HepG2 (cell line): ENCODE results near the gene HS3ST5. TPM values are rescaled to one million over a fixed set of nuclear protein-coding genes. Genes with fewer than 3 reads are reported as not detected.
A peak's percentile ranks its signal among the peaks of the same experiment; 100 is the strongest.

Experiments
- CEBPG ChIP-seq: IDR thresholded peaks from 2 replicates; pipeline ENCODE4 v1.6.1; 2016
- ZKSCAN5 ChIP-seq: sonication (generic); formaldehyde crosslinking; IDR thresholded peaks from 2 replicates; pipeline ENCODE4 v1.5.1; 2020; ENCODE audit warnings: mild to moderate bottlenecking, missing genetic modification reagents
- ZNF772 ChIP-seq: sonication (generic); formaldehyde crosslinking; IDR thresholded peaks from 2 replicates; pipeline ENCODE4 v1.5.0; 2020; ENCODE audit warnings: mild to moderate bottlenecking, missing genetic modification reagents
- ZNF776 ChIP-seq: sonication (generic); formaldehyde crosslinking; IDR thresholded peaks from 2 replicates; pipeline ENCODE4 v1.4.0; 2020; ENCODE audit warnings: mild to moderate bottlenecking, missing genetic modification reagents
- ZNF839 ChIP-seq: sonication (generic); formaldehyde crosslinking; IDR thresholded peaks from 2 replicates; pipeline ENCODE4 v1.4.0; 2020; ENCODE audit warnings: missing genetic modification reagents, mild to moderate bottlenecking, borderline replicate concordance
- polyA plus RNA-seq, 8 experiments: library from polyadenylated mRNA; depleted of rRNA in 3 of 8; stranded (reverse) in 7 of 8; unstranded in 1 of 8; fragments of >200 nt; fragmentation: Illumina TruSeq in 4 of 8; extraction: Trizol in 4 of 8; gene quantifications; 2 replicates each; pipeline versions ENCODE4 v1.2.1 to v1.2.3, GENCODE V29; 2011 to 2016; ENCODE audit warnings: low read depth in 4 of 8, missing spikeins in 1 of 8, mixed read lengths in 1 of 8; ENCODE audit not compliant: insufficient read depth in 1 of 8
- total RNA-seq, 5 experiments: library from RNA; depleted of rRNA; stranded (reverse); fragments of >200 nt; fragmentation: Illumina TruSeq; extraction: Trizol; gene quantifications; 2 replicates each; pipeline ENCODE4 v1.2.3, GENCODE V29; 2016; ENCODE audit warnings: low read depth in 1 of 5
- TF ChIP-seq, protein P1 (sequence below): IDR thresholded peaks from 2 replicates; pipeline ENCODE4 v1.4.0; 2020; ENCODE audit warnings: mild to moderate bottlenecking, missing genetic modification reagents
- TF ChIP-seq, protein P2 (sequence below): sonication (generic); formaldehyde crosslinking; IDR thresholded peaks from 2 replicates; pipeline ENCODE4 v1.9.0; 2021; ENCODE audit warnings: mild to moderate bottlenecking, missing genetic modification reagents
- TF ChIP-seq, protein P3 (sequence below): IDR thresholded peaks from 2 replicates; pipeline ENCODE4 v1.6.1; 2016; ENCODE audit warnings: low read depth, missing genetic modification reagents, missing compliant biosample characterization

The HS3ST5 gene
- total and polyA plus RNA-seq, 2 of the 13 experiments (the other 11 are each of a cell fraction or from before 2014, with no cell fraction given), result 1.1 to 1.6 TPM

DNA sequence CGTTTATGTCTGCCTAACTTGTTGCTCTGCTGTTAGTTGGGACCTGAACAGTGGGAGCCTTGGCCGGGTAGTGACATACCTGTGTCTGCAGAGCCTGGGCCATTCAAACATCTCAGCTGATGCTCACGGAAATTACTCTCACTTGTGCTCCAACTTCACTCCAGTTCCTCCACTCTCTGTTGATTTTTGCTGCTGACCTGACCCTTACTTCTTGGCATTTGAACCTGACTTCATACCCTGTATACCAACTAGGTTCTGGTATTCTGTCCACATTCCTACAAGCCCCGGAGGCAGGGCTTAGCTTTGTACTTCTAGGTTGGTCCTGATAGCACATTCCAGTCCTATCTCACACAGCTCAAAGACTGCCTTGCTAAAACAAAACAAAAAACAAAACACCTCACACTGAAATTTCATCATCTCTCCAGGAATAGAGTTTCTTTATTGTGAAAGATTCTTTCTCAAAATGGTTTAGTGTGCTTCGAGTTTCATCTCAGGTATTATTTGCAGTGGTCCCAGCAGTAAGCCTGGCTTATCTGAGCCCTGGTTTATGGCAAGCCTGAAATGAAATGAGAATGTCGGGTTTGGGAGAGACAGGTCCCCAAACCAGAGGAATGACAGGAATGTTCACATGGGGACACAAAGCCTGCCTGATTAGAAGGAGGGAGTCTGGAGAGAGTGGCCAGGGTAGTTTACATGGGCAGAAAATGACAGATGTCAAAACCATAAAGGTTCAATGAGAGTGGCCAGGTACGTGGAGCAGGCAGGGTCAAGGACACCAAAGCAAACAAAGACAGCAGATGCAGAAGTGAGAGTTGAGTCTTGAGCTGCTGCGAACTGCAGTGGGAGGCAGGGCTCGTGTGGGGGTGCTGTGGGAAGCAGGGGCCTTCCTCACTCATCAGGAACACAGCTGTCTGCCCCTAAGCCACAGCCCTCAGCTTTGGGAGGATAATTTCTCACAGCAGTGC lies 197.7 kb downstream of the HS3ST5 start (continued):
- TF ChIP-seq, protein P1, sequence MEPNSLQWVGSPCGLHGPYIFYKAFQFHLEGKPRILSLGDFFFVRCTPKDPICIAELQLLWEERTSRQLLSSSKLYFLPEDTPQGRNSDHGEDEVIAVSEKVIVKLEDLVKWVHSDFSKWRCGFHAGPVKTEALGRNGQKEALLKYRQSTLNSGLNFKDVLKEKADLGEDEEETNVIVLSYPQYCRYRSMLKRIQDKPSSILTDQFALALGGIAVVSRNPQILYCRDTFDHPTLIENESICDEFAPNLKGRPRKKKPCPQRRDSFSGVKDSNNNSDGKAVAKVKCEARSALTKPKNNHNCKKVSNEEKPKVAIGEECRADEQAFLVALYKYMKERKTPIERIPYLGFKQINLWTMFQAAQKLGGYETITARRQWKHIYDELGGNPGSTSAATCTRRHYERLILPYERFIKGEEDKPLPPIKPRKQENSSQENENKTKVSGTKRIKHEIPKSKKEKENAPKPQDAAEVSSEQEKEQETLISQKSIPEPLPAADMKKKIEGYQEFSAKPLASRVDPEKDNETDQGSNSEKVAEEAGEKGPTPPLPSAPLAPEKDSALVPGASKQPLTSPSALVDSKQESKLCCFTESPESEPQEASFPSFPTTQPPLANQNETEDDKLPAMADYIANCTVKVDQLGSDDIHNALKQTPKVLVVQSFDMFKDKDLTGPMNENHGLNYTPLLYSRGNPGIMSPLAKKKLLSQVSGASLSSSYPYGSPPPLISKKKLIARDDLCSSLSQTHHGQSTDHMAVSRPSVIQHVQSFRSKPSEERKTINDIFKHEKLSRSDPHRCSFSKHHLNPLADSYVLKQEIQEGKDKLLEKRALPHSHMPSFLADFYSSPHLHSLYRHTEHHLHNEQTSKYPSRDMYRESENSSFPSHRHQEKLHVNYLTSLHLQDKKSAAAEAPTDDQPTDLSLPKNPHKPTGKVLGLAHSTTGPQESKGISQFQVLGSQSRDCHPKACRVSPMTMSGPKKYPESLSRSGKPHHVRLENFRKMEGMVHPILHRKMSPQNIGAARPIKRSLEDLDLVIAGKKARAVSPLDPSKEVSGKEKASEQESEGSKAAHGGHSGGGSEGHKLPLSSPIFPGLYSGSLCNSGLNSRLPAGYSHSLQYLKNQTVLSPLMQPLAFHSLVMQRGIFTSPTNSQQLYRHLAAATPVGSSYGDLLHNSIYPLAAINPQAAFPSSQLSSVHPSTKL, result peak; percentile 88
- TF ChIP-seq ZNF839 (CRISPR knock-in tag) (no peak), CEBPG (CRISPR knock-in tag) (peak; percentile 88), ZNF772 (no peak), ZKSCAN5 (CRISPR knock-in tag) (no peak), ZNF776 (CRISPR knock-in tag) (no peak)
- TF ChIP-seq, protein P2, sequence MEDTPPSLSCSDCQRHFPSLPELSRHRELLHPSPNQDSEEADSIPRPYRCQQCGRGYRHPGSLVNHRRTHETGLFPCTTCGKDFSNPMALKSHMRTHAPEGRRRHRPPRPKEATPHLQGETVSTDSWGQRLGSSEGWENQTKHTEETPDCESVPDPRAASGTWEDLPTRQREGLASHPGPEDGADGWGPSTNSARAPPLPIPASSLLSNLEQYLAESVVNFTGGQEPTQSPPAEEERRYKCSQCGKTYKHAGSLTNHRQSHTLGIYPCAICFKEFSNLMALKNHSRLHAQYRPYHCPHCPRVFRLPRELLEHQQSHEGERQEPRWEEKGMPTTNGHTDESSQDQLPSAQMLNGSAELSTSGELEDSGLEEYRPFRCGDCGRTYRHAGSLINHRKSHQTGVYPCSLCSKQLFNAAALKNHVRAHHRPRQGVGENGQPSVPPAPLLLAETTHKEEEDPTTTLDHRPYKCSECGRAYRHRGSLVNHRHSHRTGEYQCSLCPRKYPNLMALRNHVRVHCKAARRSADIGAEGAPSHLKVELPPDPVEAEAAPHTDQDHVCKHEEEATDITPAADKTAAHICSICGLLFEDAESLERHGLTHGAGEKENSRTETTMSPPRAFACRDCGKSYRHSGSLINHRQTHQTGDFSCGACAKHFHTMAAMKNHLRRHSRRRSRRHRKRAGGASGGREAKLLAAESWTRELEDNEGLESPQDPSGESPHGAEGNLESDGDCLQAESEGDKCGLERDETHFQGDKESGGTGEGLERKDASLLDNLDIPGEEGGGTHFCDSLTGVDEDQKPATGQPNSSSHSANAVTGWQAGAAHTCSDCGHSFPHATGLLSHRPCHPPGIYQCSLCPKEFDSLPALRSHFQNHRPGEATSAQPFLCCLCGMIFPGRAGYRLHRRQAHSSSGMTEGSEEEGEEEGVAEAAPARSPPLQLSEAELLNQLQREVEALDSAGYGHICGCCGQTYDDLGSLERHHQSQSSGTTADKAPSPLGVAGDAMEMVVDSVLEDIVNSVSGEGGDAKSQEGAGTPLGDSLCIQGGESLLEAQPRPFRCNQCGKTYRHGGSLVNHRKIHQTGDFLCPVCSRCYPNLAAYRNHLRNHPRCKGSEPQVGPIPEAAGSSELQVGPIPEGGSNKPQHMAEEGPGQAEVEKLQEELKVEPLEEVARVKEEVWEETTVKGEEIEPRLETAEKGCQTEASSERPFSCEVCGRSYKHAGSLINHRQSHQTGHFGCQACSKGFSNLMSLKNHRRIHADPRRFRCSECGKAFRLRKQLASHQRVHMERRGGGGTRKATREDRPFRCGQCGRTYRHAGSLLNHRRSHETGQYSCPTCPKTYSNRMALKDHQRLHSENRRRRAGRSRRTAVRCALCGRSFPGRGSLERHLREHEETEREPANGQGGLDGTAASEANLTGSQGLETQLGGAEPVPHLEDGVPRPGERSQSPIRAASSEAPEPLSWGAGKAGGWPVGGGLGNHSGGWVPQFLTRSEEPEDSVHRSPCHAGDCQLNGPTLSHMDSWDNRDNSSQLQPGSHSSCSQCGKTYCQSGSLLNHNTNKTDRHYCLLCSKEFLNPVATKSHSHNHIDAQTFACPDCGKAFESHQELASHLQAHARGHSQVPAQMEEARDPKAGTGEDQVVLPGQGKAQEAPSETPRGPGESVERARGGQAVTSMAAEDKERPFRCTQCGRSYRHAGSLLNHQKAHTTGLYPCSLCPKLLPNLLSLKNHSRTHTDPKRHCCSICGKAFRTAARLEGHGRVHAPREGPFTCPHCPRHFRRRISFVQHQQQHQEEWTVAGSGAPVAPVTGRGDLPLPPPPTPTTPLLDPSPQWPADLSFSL (CRISPR knock-in tag), result no peak
- TF ChIP-seq, protein P3, sequence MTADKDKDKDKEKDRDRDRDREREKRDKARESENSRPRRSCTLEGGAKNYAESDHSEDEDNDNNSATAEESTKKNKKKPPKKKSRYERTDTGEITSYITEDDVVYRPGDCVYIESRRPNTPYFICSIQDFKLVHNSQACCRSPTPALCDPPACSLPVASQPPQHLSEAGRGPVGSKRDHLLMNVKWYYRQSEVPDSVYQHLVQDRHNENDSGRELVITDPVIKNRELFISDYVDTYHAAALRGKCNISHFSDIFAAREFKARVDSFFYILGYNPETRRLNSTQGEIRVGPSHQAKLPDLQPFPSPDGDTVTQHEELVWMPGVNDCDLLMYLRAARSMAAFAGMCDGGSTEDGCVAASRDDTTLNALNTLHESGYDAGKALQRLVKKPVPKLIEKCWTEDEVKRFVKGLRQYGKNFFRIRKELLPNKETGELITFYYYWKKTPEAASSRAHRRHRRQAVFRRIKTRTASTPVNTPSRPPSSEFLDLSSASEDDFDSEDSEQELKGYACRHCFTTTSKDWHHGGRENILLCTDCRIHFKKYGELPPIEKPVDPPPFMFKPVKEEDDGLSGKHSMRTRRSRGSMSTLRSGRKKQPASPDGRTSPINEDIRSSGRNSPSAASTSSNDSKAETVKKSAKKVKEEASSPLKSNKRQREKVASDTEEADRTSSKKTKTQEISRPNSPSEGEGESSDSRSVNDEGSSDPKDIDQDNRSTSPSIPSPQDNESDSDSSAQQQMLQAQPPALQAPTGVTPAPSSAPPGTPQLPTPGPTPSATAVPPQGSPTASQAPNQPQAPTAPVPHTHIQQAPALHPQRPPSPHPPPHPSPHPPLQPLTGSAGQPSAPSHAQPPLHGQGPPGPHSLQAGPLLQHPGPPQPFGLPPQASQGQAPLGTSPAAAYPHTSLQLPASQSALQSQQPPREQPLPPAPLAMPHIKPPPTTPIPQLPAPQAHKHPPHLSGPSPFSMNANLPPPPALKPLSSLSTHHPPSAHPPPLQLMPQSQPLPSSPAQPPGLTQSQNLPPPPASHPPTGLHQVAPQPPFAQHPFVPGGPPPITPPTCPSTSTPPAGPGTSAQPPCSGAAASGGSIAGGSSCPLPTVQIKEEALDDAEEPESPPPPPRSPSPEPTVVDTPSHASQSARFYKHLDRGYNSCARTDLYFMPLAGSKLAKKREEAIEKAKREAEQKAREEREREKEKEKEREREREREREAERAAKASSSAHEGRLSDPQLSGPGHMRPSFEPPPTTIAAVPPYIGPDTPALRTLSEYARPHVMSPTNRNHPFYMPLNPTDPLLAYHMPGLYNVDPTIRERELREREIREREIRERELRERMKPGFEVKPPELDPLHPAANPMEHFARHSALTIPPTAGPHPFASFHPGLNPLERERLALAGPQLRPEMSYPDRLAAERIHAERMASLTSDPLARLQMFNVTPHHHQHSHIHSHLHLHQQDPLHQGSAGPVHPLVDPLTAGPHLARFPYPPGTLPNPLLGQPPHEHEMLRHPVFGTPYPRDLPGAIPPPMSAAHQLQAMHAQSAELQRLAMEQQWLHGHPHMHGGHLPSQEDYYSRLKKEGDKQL (CRISPR knock-in tag), result no peak; the same call in 1 of the 2 replicates
